GM12878 (cell line): ENCODE results near the gene DUSP22. TPM values are rescaled to one million over a fixed set of nuclear protein-coding genes. Genes with fewer than 3 reads are reported as not detected.

Experiments used
- BCL3 ChIP-seq: IDR thresholded peaks from 2 replicates; pipeline ENCODE4 v1.6.1; 2011; ENCODE audit warnings: borderline replicate concordance, low read depth, mild to moderate bottlenecking, moderate library complexity, low read length; ENCODE audit not compliant: insufficient read depth, poor library complexity, severe bottlenecking
- CBX5 ChIP-seq: sonication (generic); IDR thresholded peaks from 2 replicates; pipeline ENCODE4 v1.6.1; 2016; ENCODE audit warnings: low read depth, moderate library complexity, mild to moderate bottlenecking, inconsistent platforms
- CTCF ChIP-seq, 3 experiments: IDR thresholded peaks in 2 of 3; conservative IDR thresholded peaks in 1 of 3; 2 replicates each; pipeline ENCODE4 v1.5.1; 2011; ENCODE audit warnings: low read depth in 3 of 3, low read length in 3 of 3, mild to moderate bottlenecking in 3 of 3, control low read depth in 2 of 3, moderate library complexity in 2 of 3, inconsistent platforms in 1 of 3, mixed read lengths in 1 of 3; ENCODE audit not compliant: control insufficient read depth in 2 of 3, insufficient read depth in 1 of 3; ENCODE audit errors: extremely low read depth in 1 of 3
- FOXM1 ChIP-seq: IDR thresholded peaks from 2 replicates; pipeline ENCODE4 v1.6.1; 2012; ENCODE audit warnings: low read depth, mild to moderate bottlenecking, inconsistent platforms, low read length, moderate library complexity
- IRF4 ChIP-seq: IDR thresholded peaks from 2 replicates; pipeline ENCODE4 v1.6.1; 2011; ENCODE audit warnings: low read depth, low read length
- NKRF ChIP-seq: fragments of 450-650 bp; conservative IDR thresholded peaks from 2 replicates; pipeline ENCODE4 v1.6.1; 2017; ENCODE audit warnings: mild to moderate bottlenecking, moderate library complexity
- RB1 ChIP-seq: fragments of 450-650 bp; formaldehyde crosslinking; IDR thresholded peaks from 2 replicates; pipeline ENCODE4 v1.6.1; 2017; ENCODE audit warnings: mild to moderate bottlenecking, borderline replicate concordance
- STAT3 ChIP-seq: IDR thresholded peaks from 2 replicates; pipeline ENCODE4 v1.6.1; 2011; ENCODE audit warnings: low read depth, low read length, improper control_type of control experiment
- TCF12 ChIP-seq: IDR thresholded peaks from 2 replicates; pipeline ENCODE4 v1.6.1; 2011; ENCODE audit warnings: low read depth, mild to moderate bottlenecking, low read length
- TCF7 ChIP-seq: IDR thresholded peaks from 2 replicates; pipeline ENCODE4 v1.6.1; 2014; ENCODE audit warnings: antibody characterized with exemption, borderline replicate concordance
- ZBTB40 ChIP-seq: fragments of 450-650 bp; IDR thresholded peaks from 2 replicates; pipeline ENCODE4 v1.6.1; 2016; ENCODE audit warnings: mild to moderate bottlenecking, moderate library complexity, borderline replicate concordance
- ZNF592 ChIP-seq: fragments of 450-650 bp; IDR thresholded peaks from 2 replicates; pipeline ENCODE4 v1.6.1; 2017; ENCODE audit warnings: mild to moderate bottlenecking, moderate library complexity
- ZNF622 ChIP-seq: fragments of 450-650 bp; IDR thresholded peaks from 2 replicates; pipeline ENCODE4 v1.6.1; 2017; ENCODE audit warnings: mild to moderate bottlenecking, inconsistent platforms
- polyA plus RNA-seq, 11 experiments: library from polyadenylated mRNA; depleted of rRNA in 4 of 11; unstranded in 6 of 11; stranded (reverse) in 5 of 11; fragments of >200 nt; fragmentation: Nextera tagmentation in 4 of 11; fragmentation: Illumina TruSeq in 1 of 11; extraction: Ambion mirVana in 4 of 11; extraction: Trizol in 1 of 11; gene quantifications; 1 replicate in 1 of 11; 2 replicates in 10 of 11; pipeline versions ENCODE4 v1.2.1 to v1.2.3, GENCODE V29; 2011 to 2016; ENCODE audit warnings: inconsistent platforms in 2 of 11, missing spikeins in 2 of 11, low read depth in 1 of 11
- total RNA-seq, 4 experiments: library from RNA; depleted of rRNA in 3 of 4; stranded (reverse); fragments of >200 nt in 3 of 4; fragmentation: Illumina TruSeq in 1 of 4; extraction: Trizol in 1 of 4; gene quantifications; 2 replicates each; pipeline versions ENCODE4 v1.2.1 to v1.2.3, GENCODE V29; 2013 to 2021
- TF ChIP-seq, protein P1 (sequence below): fragments of 450-650 bp; IDR thresholded peaks from 2 replicates; pipeline ENCODE4 v1.6.1; 2017; ENCODE audit warnings: borderline replicate concordance

DUSP22 gene
- total and polyA plus RNA-seq, 10 of the 15 experiments (the other 5 are each of a cell fraction or from before 2014, with no cell fraction given), result 78.9 to 156 (median 107) TPM

- TF ChIP-seq ZNF592 (peak; percentile 83; the same call in 1 of the 2 replicates), STAT3 (no peak; the same call in 1 of the 2 replicates), CTCF (IDR thresholded peaks at IDR 0.05 in 2 of 3, conservative IDR thresholded peaks at IDR 0.05 in 1 of 3; ENCODE audit: control insufficient read depth in 2 of 3, extremely low read depth in 1 of 3, insufficient read depth in 1 of 3, low read depth in 3 of 3, low read length in 3 of 3) (no peak), BCL3 (peak; percentile 94), FOXM1 (no peak), CBX5 (no peak), ZNF622 (no peak), ZBTB40 (no peak), NKRF (no peak), IRF4 (peak; percentile 98), TCF7 (no peak), TCF12 (peak; percentile 90), RB1 (no peak)
- TF ChIP-seq, protein P1, sequence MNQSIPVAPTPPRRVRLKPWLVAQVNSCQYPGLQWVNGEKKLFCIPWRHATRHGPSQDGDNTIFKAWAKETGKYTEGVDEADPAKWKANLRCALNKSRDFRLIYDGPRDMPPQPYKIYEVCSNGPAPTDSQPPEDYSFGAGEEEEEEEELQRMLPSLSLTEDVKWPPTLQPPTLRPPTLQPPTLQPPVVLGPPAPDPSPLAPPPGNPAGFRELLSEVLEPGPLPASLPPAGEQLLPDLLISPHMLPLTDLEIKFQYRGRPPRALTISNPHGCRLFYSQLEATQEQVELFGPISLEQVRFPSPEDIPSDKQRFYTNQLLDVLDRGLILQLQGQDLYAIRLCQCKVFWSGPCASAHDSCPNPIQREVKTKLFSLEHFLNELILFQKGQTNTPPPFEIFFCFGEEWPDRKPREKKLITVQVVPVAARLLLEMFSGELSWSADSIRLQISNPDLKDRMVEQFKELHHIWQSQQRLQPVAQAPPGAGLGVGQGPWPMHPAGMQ, result no peak
Observed at GRCh38 chr6:328136-328670, 35.9 kb downstream of the DUSP22 start (continued).
